ENCODE results near the gene ZNF783. TPM values are rescaled to one million over a fixed set of nuclear protein-coding genes. Genes with fewer than 3 reads are reported as not detected.

The ZNF783 gene
- total and polyA plus RNA-seq, 9 of the 15 experiments (the other 6 are each of a cell fraction or from before 2014, with no cell fraction given), result 0.66 to 11.2 (median 5.4) TPM

- TF ChIP-seq TAF15 (IDR thresholded peaks at IDR 0.05; ENCODE audit: low read depth, low read length) (no peak), CUX1 (CRISPR knock-in tag; IDR thresholded peaks at IDR 0.05) (no peak), EP300 (IDR thresholded peaks at IDR 0.05; ENCODE audit: low read length) (no peak), ZNF780A (CRISPR knock-in tag; IDR thresholded peaks at IDR 0.05) (no peak)
Observed at GRCh38 chr7:149317986-149318672, 56.1 kb downstream of the ZNF783 start (continued).

- Histone ChIP-seq H3K4me3 (no peak overlapping the region), H3K4me1 (replicated peaks in 1 of 2; ENCODE audit: control insufficient read depth in 2 of 2, insufficient read depth in 2 of 2, low read length in 2 of 2) (no peaks in the 10 kb centered on the region; a peak in 2 of 5 replicates), H3K27me3 (ENCODE audit: control insufficient read depth in 2 of 2, insufficient read depth in 2 of 2, low read length in 2 of 2) (peaks cover 0 to 14% of the 10 kb centered on the region in 2 experiments; a peak in 1 of 5 replicates), H3K4me2 (ENCODE audit: insufficient read depth, low read length) (no peak overlapping the region), H3K9ac (ENCODE audit: insufficient read depth in 1 of 2, low read depth in 2 of 2, low read length in 2 of 2) (no peak overlapping the region), H4K20me1 (replicated peaks; ENCODE audit: control insufficient read depth, insufficient read depth, low read length) (no peaks in the 10 kb centered on the region), H3K9me1 (ENCODE audit: control insufficient read depth, insufficient read depth, low read length) (no peaks in the 10 kb centered on the region), H3K36me3 (ENCODE audit: control insufficient read depth, insufficient read depth, low read length) (no peaks in the 10 kb centered on the region), H3K27ac (ENCODE audit: extremely low read depth, low read depth, low read length) (no peak overlapping the region), H2AFZ (ENCODE audit: low read depth, low read length) (peak overlapping the region; percentile 83; the same call in 1 of the 2 replicates), H3K79me2 (ENCODE audit: control insufficient read depth, insufficient read depth, low read length) (no peaks in the 10 kb centered on the region), H3K9me3 (replicated peaks; ENCODE audit: control insufficient read depth, insufficient read depth, low read depth, low read length) (no peaks in the 10 kb centered on the region)
- no peak for DNase-seq (ENCODE audit: extremely low read depth in 1 of 4, low spot score in 3 of 4)
- intact Hi-C loops (cut with micrococcal nuclease), result no loop called here
- no TSS peak for BruUV-seq (replicated peaks)
- no peak for ATAC-seq
- WGBS (ENCODE audit: insufficient coverage, low coverage, missing lambda C conversion rate), result 21% methylated on average over 6 of the region's 6 CpGs
- POLR2A ChIA-PET, result interaction anchor here (1.8 kb wide), 1 partner anchor 10 kb away, joined by 10 read pairs; no protein-coding TSS in a partner anchor
- no peak for FAIRE-seq
- in situ Hi-C loops (cut with MboI), result no loop called here
- CTCF ChIA-PET (ENCODE audit: low intra/inter-chr PET ratio), result no interaction called here
- TF ChIP-seq NR2C2 (CRISPR knock-in tag; IDR thresholded peaks at IDR 0.05), result no peak
- TF ChIP-seq NR2C2 (tag; IDR thresholded peaks at IDR 0.05), result no peak
- TF ChIP-seq MXD1 (CRISPR knock-in tag; IDR thresholded peaks at IDR 0.05; ENCODE audit: borderline replicate concordance, poor library complexity, severe bottlenecking), result no peak
- no peak for TF ChIP-seq ETS1 (conservative IDR thresholded peaks at IDR 0.05; ENCODE audit: control insufficient read depth, low read depth, low read length)
- TF ChIP-seq ZKSCAN8 (CRISPR knock-in tag; IDR thresholded peaks at IDR 0.05), result no peak
- no peak for TF ChIP-seq ZNF133 (CRISPR knock-in tag; IDR thresholded peaks at IDR 0.05)
- no peak for TF ChIP-seq ZFP30 (CRISPR knock-in tag; IDR thresholded peaks at IDR 0.05; ENCODE audit: borderline replicate concordance)
- TF ChIP-seq U2AF1 (optimal IDR thresholded peaks at IDR 0.05; ENCODE audit: low read depth, low read length), result no peak
Observed at GRCh38 chr7:149319376-149319775, 57.4 kb downstream of the ZNF783 start.
